HG02981 (cell line): Measurements from ENCODE around the gene SLC1A5.

ENCODE experiments used
- ATAC-seq: cut with Tn5 transposase; IDR thresholded peaks from one replicate; pipeline ENCODE4 v1.9.1; 2021; ENCODE audit warnings: mild to moderate bottlenecking, moderate library complexity; ENCODE audit not compliant: unreplicated experiment

SLC1A5 gene

DNA sequence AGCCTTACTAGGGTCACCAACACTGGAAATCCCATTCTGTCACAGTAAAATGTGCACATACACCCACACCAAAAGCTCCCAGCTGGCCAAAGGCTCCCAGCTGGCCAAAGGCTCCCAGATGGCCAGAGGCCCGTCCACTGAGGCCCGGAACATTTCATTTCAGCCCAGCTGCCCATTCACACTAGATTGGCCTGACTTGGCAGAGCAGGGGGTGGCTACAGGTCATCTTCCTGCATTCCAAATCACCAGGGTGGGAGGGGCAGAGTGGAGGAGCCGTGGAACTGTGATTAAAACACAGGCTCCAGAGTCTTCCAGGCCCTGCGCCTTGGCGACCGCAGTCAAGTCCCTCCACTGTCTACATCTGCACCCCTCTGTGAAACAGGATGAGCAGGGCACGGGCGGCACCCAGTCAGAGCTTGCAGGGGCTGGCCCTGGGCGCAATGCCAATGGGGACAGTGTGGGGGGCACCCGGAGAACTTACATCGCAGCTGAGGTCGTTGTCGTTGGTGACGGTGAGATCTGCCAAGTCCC lies 61.4 kb downstream of the SLC1A5 start:
- no peak for ATAC-seq

DNA sequence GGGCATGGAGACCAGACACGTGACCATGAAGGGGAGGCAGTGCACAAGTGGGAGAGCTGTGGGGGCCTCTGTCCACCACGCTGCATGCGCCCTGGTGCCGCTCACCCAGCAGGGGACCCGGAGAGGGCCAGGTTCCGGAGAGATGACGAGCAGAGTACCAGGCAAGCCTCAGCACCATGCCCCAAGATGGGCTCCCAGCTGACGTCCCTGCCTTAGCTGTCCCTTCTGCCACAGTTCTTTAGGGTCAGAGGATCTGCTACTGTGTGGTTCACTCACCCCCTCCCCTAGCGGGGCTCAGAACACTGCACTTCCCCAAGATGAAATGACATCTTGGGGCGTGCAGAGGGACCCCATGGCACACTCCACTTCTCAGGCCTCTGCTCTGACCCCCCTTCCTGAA lies 61.8 kb downstream of the SLC1A5 start:
- ATAC-seq = no peak

DNA sequence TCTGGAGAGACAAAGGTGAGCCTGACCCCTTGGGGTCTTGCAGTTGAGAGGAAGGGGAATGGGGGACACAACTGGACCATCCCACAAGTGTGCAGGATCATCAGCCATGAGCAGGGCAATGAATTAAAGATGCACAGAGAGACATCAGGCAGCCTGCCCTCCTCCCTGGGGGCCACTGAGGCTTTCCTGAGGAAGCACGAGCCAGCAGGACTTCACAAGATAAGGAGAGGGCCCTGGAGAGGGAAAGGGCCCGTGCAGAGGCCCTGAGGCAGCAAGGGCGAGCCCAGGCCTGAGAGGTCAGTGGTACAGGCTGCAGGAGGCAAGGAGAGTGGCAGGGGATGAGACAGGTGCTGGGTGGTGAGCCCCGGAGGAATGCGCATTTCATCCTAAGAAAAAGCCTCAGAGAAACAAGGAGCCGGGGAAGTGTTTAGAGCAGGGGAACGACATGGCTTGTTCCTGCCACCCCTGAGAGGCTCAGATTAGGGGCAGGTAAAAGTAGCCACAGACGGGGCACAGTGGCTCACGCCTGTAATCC lies 62.5 kb downstream of the SLC1A5 start:
- no peak for ATAC-seq

DNA sequence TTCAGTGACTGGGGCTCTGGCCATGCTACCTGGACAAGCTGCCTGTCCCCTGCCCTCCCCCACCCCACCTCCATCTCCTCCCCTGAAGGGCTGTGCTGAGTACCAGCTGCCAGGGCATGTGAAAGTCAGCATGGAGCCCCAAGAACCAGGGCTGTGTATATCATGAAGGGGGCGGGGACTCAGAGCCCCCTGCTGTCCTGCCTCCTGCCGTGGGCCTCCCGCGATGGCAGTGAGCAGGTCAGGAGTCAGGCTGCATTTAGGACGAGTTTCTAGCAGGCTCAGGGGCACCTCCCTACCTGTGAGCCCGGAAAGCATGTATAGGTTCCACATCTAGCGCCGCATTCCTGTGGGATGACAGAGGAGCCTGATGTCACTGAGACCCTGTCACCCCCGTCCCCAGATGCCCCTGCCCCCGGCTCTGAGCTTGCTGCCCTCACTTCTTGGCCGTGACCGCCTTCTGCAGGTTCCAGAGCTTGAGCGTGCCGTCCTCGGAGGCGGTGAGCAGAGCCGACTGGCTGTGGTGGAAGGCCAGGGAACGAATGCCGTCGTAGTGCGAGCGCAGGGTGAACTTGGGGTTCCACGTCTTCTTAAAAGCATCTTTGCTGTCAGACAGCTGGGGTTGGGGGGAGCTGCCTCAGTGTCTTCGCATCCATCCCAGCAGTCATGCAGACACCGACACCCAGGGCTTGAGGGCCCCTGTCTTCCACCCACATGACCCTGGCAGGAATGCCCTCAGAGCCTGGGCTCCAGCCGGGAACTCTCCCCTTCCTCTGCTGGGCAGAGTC lies 63.2 kb downstream of the SLC1A5 start:
- ATAC-seq = no peak
